Sigmoid colon (tissue), 4 donors: ENCODE results near the gene PTPN2.

ENCODE experiments used
- CTCF ChIP-seq, 4 experiments: fragments of 450-650 bp in 3 of 4; fragments of 200-600 bp in 1 of 4; IDR thresholded peaks; one replicate each; pipeline ENCODE4 v1.5.1; 2016 to 2019; ENCODE audit warnings: antibody characterized with exemption in 4 of 4, mild to moderate bottlenecking in 3 of 4, moderate library complexity in 2 of 4
- EP300 ChIP-seq, 4 donors: sonication (generic); formaldehyde crosslinking; IDR thresholded peaks; one replicate each; pipeline ENCODE4 v1.6.1; 2017; ENCODE audit warnings: antibody characterized with exemption in 4 of 4
- POLR2A ChIP-seq, 2 donors: fragments of 450-650 bp; IDR thresholded peaks; one replicate each; pipeline ENCODE4 v1.6.1; 2016; ENCODE audit warnings: antibody characterized with exemption in 2 of 2, mild to moderate bottlenecking in 2 of 2, moderate library complexity in 2 of 2
- POLR2AphosphoS5 ChIP-seq, 4 donors: sonication (generic); formaldehyde crosslinking; IDR thresholded peaks; one replicate each; pipeline ENCODE4 v1.6.1; 2017; ENCODE audit warnings: antibody characterized with exemption in 4 of 4

- no peak for TF ChIP-seq POLR2AphosphoS5 (IDR thresholded peaks at IDR 0.05)
- TF ChIP-seq POLR2A (IDR thresholded peaks at IDR 0.05) = no peak
- TF ChIP-seq CTCF (IDR thresholded peaks at IDR 0.05) = no peak
- TF ChIP-seq EP300 (IDR thresholded peaks at IDR 0.05) = no peak
Measured at GRCh38 chr18:12821408-12821807, 62.6 kb downstream of the PTPN2 start.
